Motor neuron (in vitro differentiated cells): ENCODE measurements around the gene NFATC1. TPM values are rescaled to one million over a fixed set of nuclear protein-coding genes. Genes with fewer than 3 reads are reported as not detected.
A peak's percentile ranks its signal among the peaks of the same experiment; 100 is the strongest.

ENCODE experiments used
- ATAC-seq, 8 experiments: fragments of 200-7000 bp; cut with Tn5 transposase; replicated peaks in 6 of 8; 2 replicates each; pipeline ENCODE4 v1.8.0; 2021; ENCODE audit warnings: mild to moderate bottlenecking in 8 of 8, moderate library complexity in 8 of 8
- H3K27ac ChIP-seq, 2 donors: fragments of 250-450 bp; sonication (Bioruptor Pico); 2 replicates each; pipeline ENCODE4 v1.9.0; 2021; ENCODE audit warnings: antibody characterized with exemption in 2 of 2, mild to moderate bottlenecking in 2 of 2, moderate library complexity in 1 of 2
- H3K4me1 ChIP-seq, 2 donors: fragments of 250-450 bp; sonication (Bioruptor Pico); replicated peaks in 1 of 2; 2 replicates each; pipeline ENCODE4 v1.6.1; 2021; ENCODE audit warnings: antibody characterized with exemption in 2 of 2, mild to moderate bottlenecking in 2 of 2, moderate library complexity in 1 of 2
- H3K4me3 ChIP-seq, 5 donors: fragments of 250-450 bp; sonication (Bioruptor Pico); 2 replicates each; pipeline ENCODE4 v1.9.0; 2021; ENCODE audit warnings: antibody characterized with exemption in 5 of 5, mild to moderate bottlenecking in 5 of 5, moderate library complexity in 4 of 5
- WGBS, 10 experiments: fragments of 450-650 bp; shearing (Covaris generic); methylation state at CpG; one replicate each; pipeline ENCODE4 v1.0.0; 2022; 5-methylcytosine and 5-hydroxymethylcytosine counted together
- in situ Hi-C, 9 experiments: fragments of 400-800 bp; cut with MboI; loops; one replicate each; pipeline ENCODE4 v1.15.0; 2021; ENCODE audit warnings: low sequenced_read_pairs in 9 of 9, low pct_unique_long_range_greater_than_20kb in 2 of 9; ENCODE audit not compliant: unreplicated experiment in 9 of 9
- total RNA-seq, 8 experiments: library from RNA; unstranded; fragments of 300-600 nt; gene quantifications; 2 replicates each; pipeline versions ENCODE4 v1.2.3 to v1.2.4, GENCODE V29; 2022

The NFATC1 gene
- total RNA-seq, 8 experiments from 2014 or later: 0.23 to 21.6 (median 2.3) TPM

- Histone ChIP-seq H3K4me1 (peaks cover 0 to 11% of the 10 kb centered on the region in 2 donors), H3K4me3 (no peak overlapping the region), H3K27ac (no peak overlapping the region)
- 83 to 100% (median 94%) methylated on average over 1 to 8 of the region's 30 CpGs; no CpG with 5 or more reads in 4 of the 10 experiments for WGBS, 10 experiments
- ATAC-seq: peak in 5 of 8 experiments; percentile 20 to 64 (median 38)
- in situ Hi-C loops: loop anchor here in 1 of 9 experiments (25.0 kb wide), 1 partner anchor 113 kb away; no protein-coding TSS in a partner anchor
Measured at GRCh38 chr18:79424008-79424565, 28.4 kb downstream of the NFATC1 start.

- 68 to 93% (median 80%) methylated on average over 5 to 17 of the region's 19 CpGs for WGBS, 10 experiments
- ATAC-seq: peak in 1 of 8 experiments; percentile 22
- Histone ChIP-seq H3K27ac (no peak overlapping the region), H3K4me3 (no peak overlapping the region), H3K4me1 (peaks cover 0 to 11% of the 10 kb centered on the region in 2 donors)
- in situ Hi-C loops: loop anchor here in 1 of 9 experiments (25.0 kb wide), 1 partner anchor 112 kb away; no protein-coding TSS in a partner anchor
Measured at GRCh38 chr18:79424880-79425568, 29.3 kb downstream of the NFATC1 start.

GRCh38 chr18:79425569-79425886 is 29.8 kb downstream of the NFATC1 start:
- H3K4me1 ChIP-seq: peaks cover 0 to 11% of the 10 kb centered on the region in 2 donors
- in situ Hi-C loops: no loop called here
- ATAC-seq: peak in 2 of 8 experiments; percentile 24 to 47
- H3K4me3 ChIP-seq: no peak overlapping the region
- WGBS, 10 experiments: 0 to 91% (median 69%) methylated on average over 1 to 5 of the region's 12 CpGs; no CpG with 5 or more reads in 4 of the 10 experiments
- H3K27ac ChIP-seq: no peak overlapping the region

- in situ Hi-C loops: no loop called here
- no peak overlapping the region for H3K4me3 ChIP-seq
- no peak for ATAC-seq
- 94 to 100% (median 97%) methylated on average over 1 to 10 of the region's 37 CpGs; no CpG with 5 or more reads in 7 of the 10 experiments for WGBS, 10 experiments
- no peak overlapping the region for H3K27ac ChIP-seq
- peaks cover 0 to 11% of the 10 kb centered on the region in 2 donors for H3K4me1 ChIP-seq
Measured at GRCh38 chr18:79426376-79427300, 30.9 kb downstream of the NFATC1 start.

- no peak overlapping the region for H3K27ac ChIP-seq
- in situ Hi-C loops: no loop called here
- peaks cover 0 to 11% of the 10 kb centered on the region in 2 donors for H3K4me1 ChIP-seq
- WGBS, 10 experiments: no CpG with 5 or more reads among the region's 29 CpGs
- H3K4me3 ChIP-seq: no peak overlapping the region
- ATAC-seq: no peak
Measured at GRCh38 chr18:79427368-79428225, 31.9 kb downstream of the NFATC1 start.

- Histone ChIP-seq H3K27ac (no peak overlapping the region), H3K4me1 (peaks cover 0 to 9% of the 10 kb centered on the region in 2 donors), H3K4me3 (no peak overlapping the region)
- peak in 1 of 8 experiments; percentile 24 for ATAC-seq
- in situ Hi-C loops: no loop called here
- 72 to 87% (median 75%) methylated on average over 4 to 8 of the region's 10 CpGs; no CpG with 5 or more reads in 5 of the 10 experiments for WGBS, 10 experiments
Measured at GRCh38 chr18:79428287-79428686, 32.6 kb downstream of the NFATC1 start.

- no peaks in the 10 kb centered on the region for H3K4me1 ChIP-seq
- 77% methylated on average over 10 of the region's 14 CpGs; no CpG with 5 or more reads in 9 of the 10 experiments for WGBS, 10 experiments
- no peak overlapping the region for H3K27ac ChIP-seq
- ATAC-seq: no peak
- in situ Hi-C loops: no loop called here
- no peak overlapping the region for H3K4me3 ChIP-seq
Measured at GRCh38 chr18:79429381-79429780, 33.7 kb downstream of the NFATC1 start.

GRCh38 chr18:79429785-79430281 is 34.1 kb downstream of the NFATC1 start:
- Histone ChIP-seq H3K4me3 (no peak overlapping the region), H3K4me1 (peaks cover 0 to 3% of the 10 kb centered on the region in 2 donors), H3K27ac (no peak overlapping the region)
- no peak for ATAC-seq
- in situ Hi-C loops: no loop called here
- 47 to 100% (median 83%) methylated on average over 1 to 18 of the region's 27 CpGs; no CpG with 5 or more reads in 1 of the 10 experiments for WGBS, 10 experiments

GRCh38 chr18:79432376-79433120 is 36.8 kb downstream of the NFATC1 start:
- 87 to 93% (median 91%) methylated on average over 2 to 9 of the region's 33 CpGs; no CpG with 5 or more reads in 6 of the 10 experiments for WGBS, 10 experiments
- H3K27ac ChIP-seq: no peak overlapping the region
- ATAC-seq: no peak
- peaks cover 0 to 13% of the 10 kb centered on the region in 2 donors for H3K4me1 ChIP-seq
- no peak overlapping the region for H3K4me3 ChIP-seq
- in situ Hi-C loops: no loop called here

GRCh38 chr18:79433431-79433830 is 37.7 kb downstream of the NFATC1 start:
- no peak for ATAC-seq
- in situ Hi-C loops: no loop called here
- H3K4me3 ChIP-seq: no peak overlapping the region

GRCh38 chr18:79434607-79435401 is 39.1 kb downstream of the NFATC1 start:
- Histone ChIP-seq H3K4me3 (no peak overlapping the region), H3K27ac (no peak overlapping the region), H3K4me1 (peaks cover 0 to 13% of the 10 kb centered on the region in 2 donors)
- WGBS, 10 experiments: 53 to 93% (median 82%) methylated on average over 2 to 15 of the region's 31 CpGs; no CpG with 5 or more reads in 2 of the 10 experiments
- ATAC-seq: peak in 5 of 8 experiments; percentile 33 to 82 (median 45)
- in situ Hi-C loops: no loop called here

More at GRCh38 chr18:79433431-79433830, 37.7 kb downstream of the NFATC1 start:
- 100% methylated on average over 2 of the region's 27 CpGs; no CpG with 5 or more reads in 9 of the 10 experiments for WGBS, 10 experiments
- Histone ChIP-seq H3K27ac (no peak overlapping the region), H3K4me1 (peaks cover 0 to 13% of the 10 kb centered on the region in 2 donors)
